ENCODE measurements around the gene GDF7.

- no peak for TF ChIP-seq TAF1 (IDR thresholded peaks at IDR 0.05; ENCODE audit: borderline replicate concordance, low read depth, low read length)
- TF ChIP-seq ZNF217 (IDR thresholded peaks at IDR 0.05) = no peak
- no peak for TF ChIP-seq CTCF (IDR thresholded peaks at IDR 0.05 in 2 of 3, conservative IDR thresholded peaks at IDR 0.05 in 1 of 3; ENCODE audit: control insufficient read depth in 2 of 3, extremely low read depth in 1 of 3, insufficient read depth in 1 of 3, low read depth in 3 of 3, low read length in 3 of 3)
- TF ChIP-seq ASH2L (IDR thresholded peaks at IDR 0.05; ENCODE audit: borderline replicate concordance, low read depth) = no peak
- no peak for TF ChIP-seq EP300 (IDR thresholded peaks at IDR 0.05; ENCODE audit: borderline replicate concordance in 1 of 2, control insufficient read depth in 1 of 2, low read depth in 2 of 2, low read length in 2 of 2)
- no peak for TF ChIP-seq PAX5 (IDR thresholded peaks at IDR 0.05; ENCODE audit: borderline replicate concordance, low read depth, low read length)
Observed at GRCh38 chr2:20693317-20693716, 26.4 kb downstream of the GDF7 start.
